ENCODE data around the gene SYCE3.
"Not testable (repeated sequence)": the region's sequence is repeated elsewhere in the genome, so short reads cannot be mapped to it uniquely, and the experiment has no call there.

Gene SYCE3

GRCh38 chr22:50562523-50563412 lies at the start of gene SYCE3:
Gene SYCE3, minus strand, starts transcription at chr22:50562919. Its CDS starts 6,514 bp downstream, at chr22:50556405.
- DNase-seq = peak; percentile 98

- DNase-seq = no peak
Observed at GRCh38 chr22:50612168-50612527, 49.4 kb upstream of the SYCE3 start.

- DNase-seq = no peak
Observed at GRCh38 chr22:50611341-50612060, 48.8 kb upstream of the SYCE3 start.

- DNase-seq = no peak
Observed at GRCh38 chr22:50610581-50610980, 47.9 kb upstream of the SYCE3 start.

- no peak for DNase-seq
Observed at GRCh38 chr22:50610041-50610451, 47.3 kb upstream of the SYCE3 start.

- no peak for DNase-seq
Observed at GRCh38 chr22:50609599-50609998, 46.9 kb upstream of the SYCE3 start.

- no peak for DNase-seq
Observed at GRCh38 chr22:50608996-50609395, 46.3 kb upstream of the SYCE3 start.

GRCh38 chr22:50608058-50608840 lies 45.5 kb upstream of the SYCE3 start:
- not testable (repeated sequence) for DNase-seq

GRCh38 chr22:50607659-50608020 lies 44.9 kb upstream of the SYCE3 start:
- DNase-seq = no peak

GRCh38 chr22:50606946-50607658 lies 44.4 kb upstream of the SYCE3 start:
- DNase-seq = no peak

GRCh38 chr22:50606165-50606945 lies 43.6 kb upstream of the SYCE3 start:
- no peak for DNase-seq

- no peak for DNase-seq
Observed at GRCh38 chr22:50605613-50606074, 42.9 kb upstream of the SYCE3 start.

- no peak for DNase-seq
Observed at GRCh38 chr22:50605002-50605612, 42.4 kb upstream of the SYCE3 start.

GRCh38 chr22:50604256-50605001 lies 41.7 kb upstream of the SYCE3 start:
- DNase-seq = no peak

- no peak for DNase-seq
Observed at GRCh38 chr22:50603511-50604255, 41.0 kb upstream of the SYCE3 start.

GRCh38 chr22:50602338-50602700 lies 39.6 kb upstream of the SYCE3 start:
- DNase-seq = no peak

- DNase-seq = no peak
Observed at GRCh38 chr22:50601669-50602337, 39.1 kb upstream of the SYCE3 start.

GRCh38 chr22:50600967-50601668 lies 38.4 kb upstream of the SYCE3 start:
- no peak for DNase-seq

- DNase-seq = no peak
Observed at GRCh38 chr22:50600538-50600937, 37.8 kb upstream of the SYCE3 start, which contains the start of gene MAPK8IP2. Gene MAPK8IP2, plus strand, starts transcription at chr22:50600793. Its CDS starts 26 bp downstream, at chr22:50600819.
